Left renal cortex interstitium (tissue), 4 donors: ENCODE data around the gene IL36B. TPM values are rescaled to one million over a fixed set of nuclear protein-coding genes. Genes with fewer than 3 reads are reported as not detected.

Experiments used
- polyA plus RNA-seq, 4 donors: library from polyadenylated mRNA; unstranded; fragments of 120-200 nt; gene quantifications; one replicate each; pipeline ENCODE4 v1.2.1, GENCODE V29; 2013; ENCODE audit not compliant: insufficient read length in 4 of 4

Gene IL36B
- polyA plus RNA-seq, 4 donors, result not detected

Other genes starting within 250 kb of the IL36B start
- 1 to 10 TPM in 1 of 4 donors, under 1 TPM in 3; 0.35 to 3.1 (median 0.60) TPM for gene IL1B, start 216.1 kb downstream of the IL36B start, polyA plus RNA-seq
- gene IL37, start 141.7 kb downstream of the IL36B start, polyA plus RNA-seq, result under 1 TPM in 1 of 4 donors, not detected in 3; 0.13 TPM
- gene IL36G, start 74.9 kb downstream of the IL36B start, polyA plus RNA-seq, result under 1 TPM in 2 of 4 donors, not detected in 2; 0.21 to 0.25 TPM
- not detected for gene IL36A, start 47.4 kb downstream of the IL36B start, polyA plus RNA-seq
- not detected for gene IL36RN, start 6.3 kb upstream of the IL36B start, polyA plus RNA-seq
- gene IL1F10, start 15.1 kb upstream of the IL36B start, polyA plus RNA-seq, result not detected
- 1 to 10 TPM in 3 of 4 donors, under 1 TPM in 1; 0.83 to 5.1 (median 3.1) TPM for gene IL1RN, start 74.7 kb upstream of the IL36B start, polyA plus RNA-seq
- 10 to 100 TPM in 3 of 4 donors, 1 to 10 TPM in 1; 9.1 to 17.1 (median 10.7) TPM for gene PSD4, start 121.1 kb upstream of the IL36B start, polyA plus RNA-seq
- gene PAX8, start 226.1 kb upstream of the IL36B start, polyA plus RNA-seq, result 100 to 1,000 TPM; 202 to 593 (median 403) TPM